ENCODE results near the gene GRID2.
"Not testable (repeated sequence)": the region's sequence is repeated elsewhere in the genome, so short reads cannot be mapped to it uniquely, and the experiment has no call there.

The GRID2 gene

DNA sequence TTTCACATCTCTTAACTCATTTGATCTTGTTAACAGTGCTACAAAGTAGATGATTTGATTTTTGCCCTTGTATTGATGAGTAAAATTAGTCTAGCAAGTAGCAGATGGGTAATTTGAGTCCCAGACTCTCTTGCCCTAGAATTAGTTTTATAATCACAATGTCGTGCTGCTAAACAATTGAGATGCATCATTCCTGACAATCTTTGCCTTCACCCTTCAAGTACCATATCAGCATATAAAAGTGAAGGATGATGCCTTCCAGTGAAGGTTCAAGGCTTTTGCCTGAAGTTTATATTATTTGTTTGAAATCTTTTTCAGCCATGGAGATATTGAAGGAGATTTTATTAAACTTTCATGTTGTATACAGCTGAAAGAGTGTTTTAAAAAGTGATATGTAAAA is 141.4 kb downstream of the GRID2 start:
- H3K27ac ChIP-seq = no peak overlapping the region
- TF ChIP-seq, protein P1, sequence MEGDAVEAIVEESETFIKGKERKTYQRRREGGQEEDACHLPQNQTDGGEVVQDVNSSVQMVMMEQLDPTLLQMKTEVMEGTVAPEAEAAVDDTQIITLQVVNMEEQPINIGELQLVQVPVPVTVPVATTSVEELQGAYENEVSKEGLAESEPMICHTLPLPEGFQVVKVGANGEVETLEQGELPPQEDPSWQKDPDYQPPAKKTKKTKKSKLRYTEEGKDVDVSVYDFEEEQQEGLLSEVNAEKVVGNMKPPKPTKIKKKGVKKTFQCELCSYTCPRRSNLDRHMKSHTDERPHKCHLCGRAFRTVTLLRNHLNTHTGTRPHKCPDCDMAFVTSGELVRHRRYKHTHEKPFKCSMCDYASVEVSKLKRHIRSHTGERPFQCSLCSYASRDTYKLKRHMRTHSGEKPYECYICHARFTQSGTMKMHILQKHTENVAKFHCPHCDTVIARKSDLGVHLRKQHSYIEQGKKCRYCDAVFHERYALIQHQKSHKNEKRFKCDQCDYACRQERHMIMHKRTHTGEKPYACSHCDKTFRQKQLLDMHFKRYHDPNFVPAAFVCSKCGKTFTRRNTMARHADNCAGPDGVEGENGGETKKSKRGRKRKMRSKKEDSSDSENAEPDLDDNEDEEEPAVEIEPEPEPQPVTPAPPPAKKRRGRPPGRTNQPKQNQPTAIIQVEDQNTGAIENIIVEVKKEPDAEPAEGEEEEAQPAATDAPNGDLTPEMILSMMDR (IDR thresholded peaks at IDR 0.05) = no peak
- TF ChIP-seq ZFX (IDR thresholded peaks at IDR 0.05; ENCODE audit: borderline replicate concordance) = no peak

DNA sequence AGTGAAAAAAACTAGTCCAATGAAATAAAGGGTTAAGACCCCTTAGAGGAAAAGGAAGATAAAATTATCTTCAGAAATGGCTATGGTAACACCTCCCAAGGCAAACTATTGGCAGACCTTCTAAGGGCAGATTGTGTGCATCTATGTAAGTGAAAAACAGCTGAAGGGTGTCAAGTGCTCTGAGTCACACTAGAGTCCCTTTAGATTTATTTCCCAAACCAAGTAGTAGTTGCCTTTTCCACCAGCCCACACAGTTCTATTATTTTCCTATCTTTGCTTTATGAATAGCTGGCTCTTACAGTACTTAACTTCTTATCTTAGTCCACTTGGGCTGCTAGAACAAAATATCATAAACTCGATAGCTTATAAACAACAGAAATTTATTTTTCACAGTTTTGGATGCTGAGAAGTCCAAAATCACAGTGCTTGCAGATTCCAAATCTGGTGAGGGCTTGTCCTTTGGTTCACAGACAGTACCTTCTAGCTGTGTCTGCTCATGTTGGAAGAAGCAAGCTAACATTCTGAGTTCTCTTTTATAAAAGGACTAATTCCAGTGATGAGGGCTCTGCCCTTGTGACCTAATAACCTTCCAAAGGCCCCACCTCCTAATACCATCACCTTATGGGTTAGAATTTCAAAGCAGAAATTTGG is 143.6 kb downstream of the GRID2 start:
- no peak overlapping the region for H3K27ac ChIP-seq
- TF ChIP-seq, protein P1 (IDR thresholded peaks at IDR 0.05) = no peak
- TF ChIP-seq ZFX (IDR thresholded peaks at IDR 0.05; ENCODE audit: borderline replicate concordance) = no peak

DNA sequence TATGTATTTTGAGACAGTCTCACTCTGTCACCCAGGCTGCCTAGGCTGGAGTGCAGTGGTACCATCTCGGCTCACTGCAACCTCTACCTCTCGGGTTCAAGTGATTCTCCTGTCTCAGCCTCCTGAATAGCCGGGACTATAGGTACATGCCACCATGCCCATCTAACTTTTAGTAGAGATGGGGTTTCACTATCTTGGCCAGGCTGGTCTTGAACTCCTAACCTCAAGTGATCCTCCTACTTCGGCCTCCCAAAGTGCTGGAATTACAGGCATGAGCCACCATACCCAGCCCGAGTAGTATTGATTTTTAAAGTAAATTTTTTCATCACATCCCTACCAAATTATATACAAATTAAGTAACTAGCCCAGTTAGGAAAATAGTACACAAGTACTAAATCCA is 144.4 kb downstream of the GRID2 start:
- not testable (repeated sequence) for H3K27ac ChIP-seq

DNA sequence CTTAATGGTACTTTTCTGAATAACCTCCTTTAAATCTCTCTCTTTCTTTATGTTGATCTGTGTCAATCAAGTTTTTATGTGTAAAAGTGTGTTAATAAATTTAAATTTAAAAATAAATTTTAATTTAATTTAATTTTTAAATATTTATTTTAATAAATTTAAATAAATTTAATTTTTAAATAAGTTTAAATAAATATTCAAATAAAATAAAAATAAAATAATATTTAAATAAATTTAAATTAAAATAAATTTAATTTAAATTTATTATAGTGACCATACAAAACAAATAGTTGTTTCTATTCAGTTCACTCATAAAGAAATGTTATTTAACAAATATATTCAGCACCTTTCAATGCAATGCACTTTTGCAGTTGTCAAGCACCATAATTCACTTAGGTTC is 146.9 kb downstream of the GRID2 start:
- H3K27ac ChIP-seq = no peak overlapping the region
- TF ChIP-seq, protein P1 (IDR thresholded peaks at IDR 0.05) = no peak
- no peak for TF ChIP-seq ZFX (IDR thresholded peaks at IDR 0.05; ENCODE audit: borderline replicate concordance)

DNA sequence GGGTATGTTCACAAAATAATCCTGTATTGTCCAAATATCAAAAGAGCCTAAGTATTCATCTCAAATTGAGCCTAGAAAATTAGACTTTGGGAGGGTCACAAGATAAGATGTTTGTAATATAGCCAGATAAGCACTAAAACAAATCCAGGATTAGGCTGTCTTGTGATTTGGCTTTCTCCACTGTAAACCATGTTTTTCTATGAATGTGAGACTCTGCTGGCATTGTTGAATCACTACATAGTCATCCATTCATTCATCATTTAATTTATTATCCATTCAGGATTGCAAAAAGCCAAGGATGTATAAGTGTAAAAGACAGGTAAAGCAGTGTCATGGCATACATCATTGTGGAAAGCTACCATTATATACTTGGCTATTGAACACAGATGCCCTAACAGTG is 148.0 kb downstream of the GRID2 start:
- no peak overlapping the region for H3K27ac ChIP-seq
- no peak for TF ChIP-seq ZFX (IDR thresholded peaks at IDR 0.05; ENCODE audit: borderline replicate concordance)
- TF ChIP-seq, protein P1 (IDR thresholded peaks at IDR 0.05) = no peak

- not testable (repeated sequence) for H3K27ac ChIP-seq
Measured at GRCh38 chr4:92452383-92452782, 148.6 kb downstream of the GRID2 start.

GRCh38 chr4:92455329-92455839 is 151.6 kb downstream of the GRID2 start:
- no peak for TF ChIP-seq ZFX (IDR thresholded peaks at IDR 0.05; ENCODE audit: borderline replicate concordance)
- TF ChIP-seq, protein P1 (IDR thresholded peaks at IDR 0.05) = no peak
- H3K27ac ChIP-seq = no peak overlapping the region

GRCh38 chr4:92455951-92456350 is 152.2 kb downstream of the GRID2 start:
- H3K27ac ChIP-seq = no peak overlapping the region
- TF ChIP-seq ZFX (IDR thresholded peaks at IDR 0.05; ENCODE audit: borderline replicate concordance) = no peak

GRCh38 chr4:92461732-92462131 is 158.0 kb downstream of the GRID2 start:
- TF ChIP-seq, protein P1 (IDR thresholded peaks at IDR 0.05) = no peak
- no peak for TF ChIP-seq ZFX (IDR thresholded peaks at IDR 0.05; ENCODE audit: borderline replicate concordance)
- H3K27ac ChIP-seq = no peak overlapping the region
